B cell (primary cell): ENCODE results near the gene BEND3.

Source experiments
- EZH2 ChIP-seq: IDR thresholded peaks from 2 replicates; pipeline ENCODE4 v1.6.1; 2012; ENCODE audit warnings: borderline replicate concordance, low read depth, mild to moderate bottlenecking, moderate library complexity, low read length; ENCODE audit not compliant: insufficient read depth, poor library complexity, severe bottlenecking
- TF ChIP-seq, protein P1 (sequence below): fragments of 200-600 bp; IDR thresholded peaks from one replicate; pipeline ENCODE4 v1.8.0; 2022; ENCODE audit warnings: antibody characterized with exemption, mild to moderate bottlenecking

DNA sequence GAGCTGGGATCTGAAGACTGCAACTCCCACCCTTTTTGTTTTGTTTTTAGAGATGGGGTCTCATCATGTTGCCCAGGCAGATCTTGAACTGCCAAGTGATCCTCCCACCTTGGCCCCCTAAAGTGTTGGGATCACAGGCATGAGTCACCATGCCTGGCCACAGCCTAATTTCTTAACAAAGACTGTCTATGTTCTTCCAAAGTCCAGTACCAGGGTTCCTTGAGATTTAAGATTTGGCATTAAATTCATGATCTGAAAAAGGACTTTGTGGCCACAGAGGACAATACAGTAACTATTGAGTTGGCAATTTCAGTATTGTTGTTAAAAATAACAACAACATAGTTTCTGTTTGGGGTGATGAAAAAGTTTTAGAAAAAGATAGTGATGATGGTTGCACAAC lies 28.7 kb upstream of the BEND3 start:
- TF ChIP-seq, protein P1, sequence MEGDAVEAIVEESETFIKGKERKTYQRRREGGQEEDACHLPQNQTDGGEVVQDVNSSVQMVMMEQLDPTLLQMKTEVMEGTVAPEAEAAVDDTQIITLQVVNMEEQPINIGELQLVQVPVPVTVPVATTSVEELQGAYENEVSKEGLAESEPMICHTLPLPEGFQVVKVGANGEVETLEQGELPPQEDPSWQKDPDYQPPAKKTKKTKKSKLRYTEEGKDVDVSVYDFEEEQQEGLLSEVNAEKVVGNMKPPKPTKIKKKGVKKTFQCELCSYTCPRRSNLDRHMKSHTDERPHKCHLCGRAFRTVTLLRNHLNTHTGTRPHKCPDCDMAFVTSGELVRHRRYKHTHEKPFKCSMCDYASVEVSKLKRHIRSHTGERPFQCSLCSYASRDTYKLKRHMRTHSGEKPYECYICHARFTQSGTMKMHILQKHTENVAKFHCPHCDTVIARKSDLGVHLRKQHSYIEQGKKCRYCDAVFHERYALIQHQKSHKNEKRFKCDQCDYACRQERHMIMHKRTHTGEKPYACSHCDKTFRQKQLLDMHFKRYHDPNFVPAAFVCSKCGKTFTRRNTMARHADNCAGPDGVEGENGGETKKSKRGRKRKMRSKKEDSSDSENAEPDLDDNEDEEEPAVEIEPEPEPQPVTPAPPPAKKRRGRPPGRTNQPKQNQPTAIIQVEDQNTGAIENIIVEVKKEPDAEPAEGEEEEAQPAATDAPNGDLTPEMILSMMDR: no peak
- TF ChIP-seq EZH2: no peak
